Right hindlimb (tissue), 1 donor: Measurements from ENCODE around the gene SEPTIN10.
"Not testable (repeated sequence)": the region's sequence is repeated elsewhere in the genome, so short reads cannot be mapped to it uniquely, and the experiment has no call there.

ENCODE experiments used
- DNase-seq: peaks from one replicate; pipeline ENCODE4 v3.0.0-alpha.2; 2018

Gene SEPTIN10

GRCh38 chr2:109633284-109633961 lies 19.7 kb upstream of the SEPTIN10 start:
- DNase-seq = no peak

GRCh38 chr2:109632158-109632789 lies 18.5 kb upstream of the SEPTIN10 start:
- no peak for DNase-seq

- no peak for DNase-seq
These were observed 18.0 kb upstream of the SEPTIN10 start for GRCh38 chr2:109631741-109632140.

GRCh38 chr2:109630441-109631430 lies 17.0 kb upstream of the SEPTIN10 start:
- no peak for DNase-seq

- DNase-seq = no peak
These were observed 16.1 kb upstream of the SEPTIN10 start for GRCh38 chr2:109629867-109630266.

- not testable (repeated sequence) for DNase-seq
These were observed 14.6 kb upstream of the SEPTIN10 start for GRCh38 chr2:109628321-109628720.

GRCh38 chr2:109624339-109624738 lies 10.6 kb upstream of the SEPTIN10 start:
- DNase-seq = no peak

GRCh38 chr2:109623923-109624322 lies 10.2 kb upstream of the SEPTIN10 start:
- no peak for DNase-seq

- DNase-seq = no peak
These were observed 9.5 kb upstream of the SEPTIN10 start for GRCh38 chr2:109623297-109623696.

- no peak for DNase-seq
These were observed 5.4 kb upstream of the SEPTIN10 start for GRCh38 chr2:109619032-109619615.

- DNase-seq = no peak
These were observed 2.4 kb upstream of the SEPTIN10 start for GRCh38 chr2:109616184-109616583.

- peak; percentile 24 for DNase-seq
These were observed 1.9 kb upstream of the SEPTIN10 start for GRCh38 chr2:109615637-109616144.

- DNase-seq = peak; percentile 62
These were observed 1.2 kb upstream of the SEPTIN10 start for GRCh38 chr2:109614715-109615636.

GRCh38 chr2:109613081-109613921 lies 465 bp downstream of the SEPTIN10 start:
- DNase-seq = peak; percentile 88

GRCh38 chr2:109611467-109612095 lies 2.2 kb downstream of the SEPTIN10 start:
- no peak for DNase-seq

- no peak for DNase-seq
These were observed 4.3 kb downstream of the SEPTIN10 start for GRCh38 chr2:109609352-109610024.

GRCh38 chr2:109607766-109608165 lies 6.0 kb downstream of the SEPTIN10 start:
- DNase-seq = no peak

- DNase-seq = no peak
These were observed 9.2 kb downstream of the SEPTIN10 start for GRCh38 chr2:109604597-109604996.

GRCh38 chr2:109602617-109603188 lies 11.1 kb downstream of the SEPTIN10 start:
- DNase-seq = no peak
